NCI-H748 (cell line): Measurements from ENCODE around the gene AGAP2.
A peak's percentile ranks its signal among the peaks of the same experiment; 100 is the strongest.

Experiments
- DNase-seq: peaks from one replicate; lab custom pipeline; 2025; ENCODE audit not compliant: unreplicated experiment; lab: John Stamatoyannopoulos, UW

Gene AGAP2

DNA sequence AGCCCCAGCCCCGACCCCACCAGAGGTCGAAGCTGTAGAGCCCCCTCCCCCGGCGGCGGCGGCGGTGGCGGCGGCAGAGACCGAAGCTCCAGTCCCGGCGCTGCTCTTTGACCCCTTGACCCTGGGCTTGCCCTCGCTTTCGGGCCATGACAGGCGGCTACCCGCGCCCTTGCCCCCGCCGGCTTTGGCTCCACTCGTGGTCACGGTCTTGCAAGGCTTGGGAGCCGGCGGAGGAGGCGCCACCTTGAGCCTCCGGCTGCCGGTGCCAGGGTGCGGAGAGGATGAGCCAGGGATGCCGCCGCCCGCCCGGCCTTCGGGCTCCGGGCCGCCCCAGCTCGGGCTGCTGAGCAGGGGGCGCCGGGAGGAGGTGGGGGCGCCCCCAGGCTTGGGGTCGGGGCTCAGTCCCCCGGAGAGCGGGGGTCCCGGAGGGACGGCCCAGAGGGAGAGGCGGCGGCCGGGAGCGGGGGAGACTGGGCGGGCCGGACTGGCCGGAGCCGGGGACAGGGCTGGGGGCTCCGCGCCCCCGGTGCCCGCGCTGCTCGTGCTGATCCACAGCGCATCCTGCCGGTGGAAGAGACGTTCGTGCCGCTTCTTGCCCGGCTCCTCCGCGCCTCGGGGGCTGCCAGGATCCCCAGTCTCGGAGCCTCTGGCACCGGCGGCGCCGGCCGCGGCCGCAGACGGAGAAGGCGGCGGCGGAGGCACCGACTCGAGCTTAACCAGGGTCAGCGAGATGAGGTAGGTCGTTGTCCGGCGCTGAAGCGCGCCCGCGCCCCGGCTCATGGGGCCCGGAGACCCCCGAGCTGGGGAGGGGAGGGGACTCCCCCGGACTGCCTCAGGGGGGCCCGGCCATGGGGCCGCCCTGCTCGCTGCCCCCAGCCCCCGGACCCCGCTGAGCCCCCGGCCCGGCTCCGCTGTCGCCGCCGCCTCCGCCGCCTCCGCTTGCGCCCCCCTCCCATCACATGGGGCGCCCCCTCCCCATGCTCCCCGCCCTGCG lies 778 bp downstream of the AGAP2 start:
- peak; percentile 56 for DNase-seq

- peak; percentile 64 for DNase-seq
These were observed 1.6 kb downstream of the AGAP2 start for GRCh38 chr12:57736741-57737466.

GRCh38 chr12:57735952-57736740 lies 2.4 kb downstream of the AGAP2 start:
- DNase-seq, result peak; percentile 75

DNA sequence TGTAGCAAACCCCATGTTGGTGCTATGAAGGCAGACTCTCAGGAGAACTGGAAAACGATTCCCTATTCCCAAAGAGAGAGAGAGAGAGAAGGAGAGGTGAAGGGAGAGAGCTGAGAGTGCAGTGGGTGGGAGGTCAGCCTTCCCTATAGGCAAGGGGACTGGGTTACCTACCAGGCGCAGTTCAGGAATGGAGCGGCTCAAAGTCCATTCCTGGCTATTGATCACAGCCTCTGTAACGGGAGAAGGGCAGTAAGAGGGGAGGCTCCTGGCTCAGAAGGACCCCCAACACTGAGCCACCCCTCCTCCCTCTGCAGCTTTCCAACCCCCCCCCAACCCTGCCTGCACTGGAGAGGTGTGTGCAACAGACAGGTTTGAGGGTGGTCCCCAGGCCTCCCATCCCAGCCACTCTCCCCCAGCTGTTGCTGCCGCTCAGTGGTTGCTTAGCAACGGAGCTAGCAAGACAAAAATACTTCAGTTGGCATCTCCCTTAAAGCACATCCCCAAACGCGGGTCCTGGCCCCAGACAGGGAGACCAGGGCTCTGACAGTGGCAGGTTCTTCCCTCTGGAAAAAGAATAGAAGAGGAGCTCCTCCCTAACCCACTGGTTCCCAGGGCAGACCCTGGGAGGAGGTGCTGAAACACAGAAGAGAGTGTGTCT lies 3.2 kb downstream of the AGAP2 start:
- peak; percentile 81 for DNase-seq

DNA sequence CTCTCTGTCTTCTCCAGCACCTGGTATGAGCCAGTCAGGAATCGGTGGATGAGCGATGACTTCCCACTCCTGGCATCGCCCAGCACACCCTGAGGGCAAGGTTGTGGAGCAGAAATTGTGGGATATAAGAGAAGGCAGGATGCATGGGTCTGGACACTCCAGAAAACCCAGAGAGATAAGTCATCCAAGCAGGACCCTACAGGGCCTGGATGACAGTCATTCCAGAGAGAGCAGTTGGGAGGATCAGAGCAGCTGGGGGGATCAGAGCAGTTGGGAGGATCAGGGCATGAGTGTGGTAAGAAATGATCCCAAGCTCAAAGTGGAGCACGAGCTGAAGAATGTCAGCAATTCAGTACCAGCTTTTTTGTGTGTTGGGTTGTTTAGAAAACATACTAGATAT lies 4.0 kb downstream of the AGAP2 start:
- DNase-seq, result no peak

- no peak for DNase-seq
These were observed 4.6 kb downstream of the AGAP2 start for GRCh38 chr12:57733928-57734327.

DNA sequence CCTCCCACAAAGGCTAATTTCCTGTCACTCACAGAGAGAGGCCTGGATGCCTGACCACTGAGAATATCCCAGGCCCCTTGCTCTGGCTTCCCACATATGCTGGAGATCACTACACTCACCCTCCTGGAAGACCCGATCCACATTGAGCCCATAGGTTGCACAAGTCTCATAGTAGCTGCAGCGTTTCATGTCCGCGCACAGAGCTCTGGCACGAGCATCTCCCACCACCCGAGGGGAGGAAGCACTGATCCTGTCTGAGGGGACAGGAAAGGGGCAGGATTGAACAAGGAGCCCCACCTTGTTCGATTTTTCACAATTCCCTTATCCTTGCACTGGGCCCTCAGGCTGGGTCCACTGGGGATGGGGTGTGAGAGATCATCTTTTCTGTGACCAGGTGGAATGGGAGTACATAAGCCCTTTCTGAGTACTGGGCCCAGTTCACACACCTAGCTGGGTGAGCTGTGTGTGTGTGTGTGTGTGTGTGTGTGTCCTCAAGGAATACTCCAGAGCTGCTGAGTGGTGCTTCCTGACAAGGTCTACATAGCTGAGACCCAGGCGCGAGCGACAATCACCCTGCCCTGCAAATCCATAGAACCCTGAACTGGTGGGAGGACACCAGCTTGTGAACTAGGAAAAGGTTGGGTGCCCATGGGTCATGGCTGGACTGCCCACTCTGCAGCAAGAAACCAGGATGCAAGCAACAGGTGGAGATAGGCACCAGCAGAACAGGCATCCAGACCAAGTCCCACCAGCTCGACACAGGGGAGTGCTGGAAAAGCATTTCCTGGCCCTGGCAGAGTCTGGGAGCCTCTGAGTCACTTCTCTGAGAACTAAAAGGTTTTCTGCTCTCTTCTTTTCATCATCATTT lies 5.6 kb downstream of the AGAP2 start:
- DNase-seq, result no peak

DNA sequence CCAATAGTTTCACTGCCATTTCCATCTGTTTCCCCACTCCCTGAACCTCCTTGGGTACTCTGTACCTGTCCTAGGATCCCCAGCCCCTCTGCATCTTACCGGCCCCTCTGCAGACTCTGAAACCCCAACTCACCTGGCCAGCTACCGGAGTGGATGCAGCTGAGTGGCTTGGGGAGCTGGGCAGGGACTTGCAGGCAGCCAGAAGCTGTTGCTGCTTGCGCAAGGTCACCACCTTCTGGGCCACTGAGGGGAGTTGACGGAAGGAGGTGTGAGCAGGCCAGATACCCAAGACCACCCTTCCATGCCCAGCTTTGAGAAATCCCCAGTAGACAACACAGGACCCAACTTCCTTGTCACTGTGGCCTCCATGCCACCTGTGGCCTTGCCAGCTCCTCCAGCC lies 6.3 kb downstream of the AGAP2 start:
- no peak for DNase-seq

- no peak for DNase-seq
These were observed 7.0 kb downstream of the AGAP2 start for GRCh38 chr12:57731411-57732080.

GRCh38 chr12:57730336-57731067 lies 8.0 kb downstream of the AGAP2 start:
- DNase-seq, result no peak

- no peak for DNase-seq
These were observed 9.2 kb downstream of the AGAP2 start for GRCh38 chr12:57729321-57729844.

DNA sequence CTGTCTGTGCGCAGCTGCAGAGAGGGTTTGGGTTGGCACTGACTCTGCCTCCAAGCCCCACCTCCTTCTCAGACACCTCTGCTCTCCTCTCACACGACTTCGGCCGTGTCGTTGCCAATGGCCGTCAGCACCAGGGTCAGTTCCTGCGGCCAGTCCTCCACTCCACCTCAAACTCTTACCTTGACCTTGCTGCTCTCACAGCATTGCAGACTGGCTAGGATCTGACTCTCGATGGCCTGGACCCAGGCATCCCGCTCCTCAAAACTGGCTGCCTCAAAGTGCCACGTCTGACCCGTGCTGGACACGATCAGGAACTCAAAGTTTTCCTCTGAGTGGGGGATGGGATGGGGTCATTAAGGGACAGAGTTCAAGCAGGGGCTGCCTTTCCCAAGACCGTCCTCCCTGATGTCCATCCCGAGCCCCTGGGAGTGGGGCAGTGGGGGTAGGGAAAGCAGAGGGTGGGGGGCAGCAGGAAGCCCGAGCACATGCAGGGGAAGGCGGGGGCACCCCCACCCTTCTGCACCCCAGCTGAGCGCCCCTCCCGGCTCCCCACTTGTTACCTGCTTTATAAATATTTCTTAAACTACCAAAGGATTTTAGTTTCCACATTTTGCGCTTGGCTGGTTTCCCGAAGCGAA lies 10.7 kb downstream of the AGAP2 start:
- DNase-seq, result no peak

DNA sequence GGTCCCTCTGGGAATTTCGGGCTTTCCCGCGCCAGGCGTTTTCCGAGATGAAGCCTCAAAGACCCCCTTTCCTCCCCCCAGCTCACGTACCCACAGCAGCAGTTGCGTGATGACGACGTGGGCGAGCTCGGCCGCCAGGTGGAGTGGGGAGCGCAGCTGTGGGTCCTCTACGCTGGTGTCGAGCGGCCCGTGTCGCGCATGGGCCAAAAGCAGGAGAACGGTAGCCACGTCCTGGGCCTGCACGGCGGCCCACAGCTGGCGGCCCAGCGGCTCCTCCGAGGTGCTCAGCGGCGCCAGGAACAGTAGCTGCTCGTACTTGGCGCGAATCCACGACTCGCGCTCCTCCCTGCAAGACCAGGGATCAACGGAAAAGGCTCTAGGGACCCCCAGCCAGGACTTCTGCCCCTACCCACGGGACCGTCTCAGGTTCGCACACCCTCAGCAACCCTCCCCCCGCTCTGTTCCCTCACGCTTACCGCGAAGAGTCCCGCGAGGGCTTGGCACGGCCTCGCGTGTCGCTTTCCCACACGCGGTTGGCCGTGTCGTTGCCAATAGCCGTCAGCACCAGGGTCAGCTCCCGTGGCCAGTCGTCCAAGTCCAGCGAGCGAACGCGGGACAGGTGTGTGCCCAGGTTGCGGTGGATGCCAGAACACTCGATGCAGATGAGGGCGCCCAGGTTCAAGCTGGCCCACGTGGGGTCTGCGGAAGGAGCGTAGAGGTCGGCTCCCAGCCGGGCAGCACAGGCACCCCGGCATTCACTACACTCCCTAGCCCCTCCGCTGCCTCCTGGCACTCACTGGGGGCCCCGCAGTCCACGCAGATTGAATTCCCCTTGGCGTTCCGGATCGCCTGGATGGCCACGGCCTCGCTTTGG lies 11.4 kb downstream of the AGAP2 start:
- DNase-seq, result peak; percentile 80

- peak; percentile 91 for DNase-seq
These were observed 12.2 kb downstream of the AGAP2 start for GRCh38 chr12:57726151-57726883.

- DNase-seq, result no peak
These were observed 12.7 kb downstream of the AGAP2 start for GRCh38 chr12:57725851-57726150.

GRCh38 chr12:57724936-57725740 lies 13.4 kb downstream of the AGAP2 start:
- DNase-seq, result no peak
